Measurements from ENCODE around the gene PLPP4.

The PLPP4 gene

DNA sequence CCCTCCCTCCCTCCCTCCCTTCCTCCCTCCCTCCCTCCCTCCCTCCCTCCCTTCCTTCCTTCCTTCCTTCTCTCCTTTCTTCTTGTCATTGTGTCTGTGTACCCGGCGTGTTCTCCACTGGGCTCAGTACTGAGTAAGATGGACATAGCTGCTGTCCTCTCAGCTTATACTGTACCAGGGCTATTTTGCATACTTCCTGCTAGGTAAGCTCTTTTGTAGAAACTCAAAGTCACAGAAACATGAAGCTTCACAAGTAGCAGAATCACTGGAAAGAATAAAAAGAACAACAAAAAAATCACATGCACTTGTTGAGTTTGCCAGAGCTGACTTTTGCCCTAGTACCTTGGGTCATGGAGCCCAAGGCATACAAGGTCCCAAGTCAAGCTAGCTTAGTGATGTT lies 125.7 kb downstream of the PLPP4 start:
- DNase-seq, result no peak

DNA sequence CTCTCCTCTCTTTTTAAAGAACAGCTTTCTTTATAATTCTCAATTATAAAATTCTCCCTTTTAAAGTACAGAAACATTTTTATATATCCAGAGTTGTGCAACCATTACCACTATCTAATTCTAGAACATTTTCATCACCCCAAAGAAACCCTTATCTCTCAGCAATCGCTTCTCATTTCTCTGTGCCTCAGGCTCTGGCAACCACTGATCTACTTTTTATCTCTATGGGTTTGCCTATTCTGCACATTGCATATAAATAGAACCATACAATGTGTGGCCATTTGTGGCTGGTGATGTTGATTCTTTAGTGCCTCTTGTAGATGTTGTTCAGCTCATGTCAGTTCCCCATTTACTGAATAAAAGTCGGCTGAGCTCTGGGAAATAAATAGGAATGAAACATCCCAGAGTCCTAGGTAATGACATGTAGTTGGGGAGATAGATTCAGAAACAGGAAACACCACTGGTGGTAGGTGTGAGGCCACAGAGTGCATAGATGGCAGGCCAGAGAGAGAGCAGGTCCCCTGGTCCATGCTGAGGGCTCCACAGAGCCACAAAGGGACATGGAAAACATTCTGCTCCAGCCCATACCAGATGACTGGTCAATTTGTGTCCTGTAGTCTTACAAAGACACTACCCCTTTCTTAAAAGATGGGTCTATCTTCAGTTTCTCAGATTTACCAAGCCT lies 126.5 kb downstream of the PLPP4 start:
- DNase-seq, result no peak

DNA sequence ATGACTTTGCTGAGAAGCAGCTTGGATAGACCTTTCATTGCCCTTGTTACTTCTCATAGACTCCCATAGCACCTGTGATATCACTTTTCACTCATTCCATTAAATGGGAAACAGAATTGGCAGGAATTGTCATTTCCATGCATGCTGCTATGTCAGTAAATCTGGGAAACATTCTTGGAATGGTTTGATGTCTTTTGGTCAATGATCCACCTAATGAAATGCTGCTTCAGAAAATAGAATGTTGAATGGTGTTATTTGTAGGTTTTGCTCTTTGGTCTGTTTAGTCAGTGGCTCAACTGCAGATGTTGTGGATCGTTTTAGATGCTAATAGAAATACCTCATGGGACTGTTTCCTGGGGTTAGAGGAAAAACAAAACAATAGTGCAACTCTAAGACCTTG lies 127.8 kb downstream of the PLPP4 start:
- no peak for DNase-seq

DNA sequence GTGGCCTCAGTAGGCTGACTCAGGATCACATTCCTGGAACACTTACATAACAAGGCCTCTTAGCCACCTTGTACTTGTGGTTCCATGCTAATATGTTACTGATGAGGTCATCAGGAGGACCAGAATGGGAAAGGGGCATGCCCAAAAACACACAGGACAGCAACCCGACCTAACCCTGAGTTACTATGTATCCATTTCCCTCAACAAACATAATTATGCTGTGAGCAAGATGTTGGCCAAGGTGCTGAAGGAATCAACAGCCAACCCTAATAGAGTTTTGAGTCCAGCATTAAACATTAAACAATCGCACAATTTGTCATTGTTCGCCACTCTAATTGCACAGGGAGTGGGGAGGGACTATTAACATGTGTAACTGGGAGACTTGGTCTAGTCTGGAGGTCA lies 129.4 kb downstream of the PLPP4 start:
- no peak for DNase-seq

DNA sequence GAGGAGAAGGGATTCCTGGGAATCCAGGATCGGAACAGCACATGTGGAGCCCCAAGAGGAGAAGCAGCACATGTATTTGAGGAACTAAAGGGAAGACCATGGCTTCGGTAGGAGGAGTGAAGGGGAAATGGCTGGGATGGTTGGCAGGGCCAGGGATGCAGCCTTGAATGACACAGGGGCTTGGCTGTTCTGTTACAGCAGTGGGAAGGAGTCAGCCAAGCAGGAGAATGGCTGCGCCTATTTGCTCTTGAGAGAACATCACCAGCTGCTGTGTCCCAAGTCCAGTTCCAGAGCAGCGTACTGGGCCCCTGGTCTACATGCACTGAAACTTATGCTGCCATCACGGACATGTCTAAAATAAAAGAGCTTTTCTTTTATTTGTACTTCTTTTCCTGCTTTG lies 130.0 kb downstream of the PLPP4 start:
- DNase-seq, result no peak

DNA sequence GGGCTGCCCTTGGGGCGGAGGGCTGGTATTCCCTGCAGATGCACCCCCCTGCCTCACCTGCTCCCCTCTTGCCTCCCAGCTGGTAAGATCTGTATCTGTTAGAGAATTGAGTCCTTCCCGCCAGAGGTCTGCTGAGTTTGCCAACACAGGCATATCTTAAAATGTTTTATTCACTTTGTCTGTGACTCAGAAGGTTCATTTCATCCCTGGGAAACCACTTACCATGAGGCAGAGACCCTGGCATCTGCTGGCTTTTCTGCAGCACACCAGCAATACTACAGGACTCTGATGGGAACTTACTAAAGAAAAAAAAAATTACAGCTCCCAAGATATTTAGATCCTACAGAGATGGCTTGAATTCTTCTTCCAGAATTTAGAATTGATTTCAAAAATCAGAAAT lies 131.3 kb downstream of the PLPP4 start:
- DNase-seq, result no peak

DNA sequence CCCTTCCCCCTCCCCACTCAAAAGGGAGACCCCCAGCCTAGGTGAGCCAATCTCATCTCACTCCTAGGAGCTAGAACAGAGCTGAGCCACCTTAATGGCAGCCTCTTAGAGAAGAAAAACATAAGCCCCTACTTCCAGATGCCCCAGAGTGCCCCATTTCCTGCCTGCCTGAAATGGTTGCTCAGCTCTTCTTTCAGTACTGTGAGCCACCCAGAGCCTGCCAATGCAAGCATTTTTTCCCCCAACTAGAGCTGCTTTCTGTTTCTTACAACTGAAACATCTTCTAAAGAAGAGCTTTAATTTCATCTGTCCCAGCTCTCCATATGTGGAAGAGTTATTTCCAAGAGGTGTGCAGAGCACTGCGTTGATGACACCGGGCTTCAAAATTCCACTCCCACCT lies 136.7 kb downstream of the PLPP4 start:
- DNase-seq, result no peak

DNA sequence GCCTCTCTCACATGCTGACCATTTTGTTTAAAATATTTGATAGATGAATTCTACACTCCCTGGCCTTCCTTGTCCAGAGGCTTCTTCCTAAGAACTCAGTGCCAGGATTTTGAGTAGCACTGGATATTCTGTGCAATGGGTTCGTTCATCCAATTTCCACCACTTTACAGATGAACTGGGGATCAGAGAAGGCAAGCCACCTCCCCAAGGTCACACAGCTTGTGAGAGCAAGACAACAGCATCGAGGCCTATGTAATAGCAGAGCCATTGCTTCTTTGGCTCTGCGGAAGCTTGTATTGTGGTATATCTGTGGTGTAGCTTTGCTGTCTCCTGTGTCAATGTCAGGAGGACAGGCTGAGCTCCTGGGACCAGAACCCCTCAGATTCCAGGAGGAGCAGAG lies 140.9 kb downstream of the PLPP4 start:
- DNase-seq, result no peak

DNA sequence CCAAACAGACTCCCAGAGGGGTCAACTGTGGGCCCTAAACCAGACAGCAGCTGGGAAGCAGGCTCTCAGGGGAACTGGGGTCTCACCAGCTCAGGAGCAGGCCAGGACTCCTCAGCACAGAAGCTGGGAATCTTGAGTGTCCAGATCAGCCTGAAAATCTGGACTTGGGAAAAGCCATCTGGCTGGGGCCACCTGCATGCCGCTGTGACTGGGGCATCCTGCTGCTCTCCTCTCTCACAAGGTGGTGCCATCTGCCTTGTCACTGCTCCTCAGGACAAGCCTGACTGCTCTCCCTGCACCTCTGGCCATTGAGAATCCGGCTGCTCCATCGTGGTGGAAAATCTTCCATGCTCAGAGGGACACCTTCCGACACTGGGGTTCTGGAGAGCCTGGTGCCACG lies 141.4 kb downstream of the PLPP4 start:
- no peak for DNase-seq

DNA sequence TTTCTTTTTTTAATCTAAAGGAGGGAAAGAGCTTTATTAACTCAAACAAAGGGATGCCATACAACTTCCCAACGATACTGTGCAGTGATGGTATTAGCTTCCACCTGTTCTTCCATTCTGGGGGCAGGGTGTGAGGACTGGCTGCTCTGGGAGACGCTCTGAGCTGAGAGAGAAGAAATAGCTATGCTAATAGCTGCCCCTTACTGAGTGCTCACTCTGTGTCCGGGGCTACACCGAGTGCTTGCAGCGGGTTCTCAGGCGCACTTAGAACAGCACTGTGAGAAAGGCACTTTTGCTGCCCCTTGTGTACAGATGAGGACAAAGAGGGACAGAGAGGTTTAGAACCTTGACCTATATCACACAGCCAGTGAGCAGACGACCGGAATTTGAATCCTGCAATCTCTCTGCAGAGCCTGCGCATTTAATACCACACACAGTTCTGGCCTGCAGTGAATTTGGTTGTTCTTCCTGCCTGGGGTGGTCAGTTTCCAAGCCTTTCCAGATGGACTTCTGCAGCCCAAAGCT lies 142.2 kb downstream of the PLPP4 start:
- DNase-seq, result no peak

DNA sequence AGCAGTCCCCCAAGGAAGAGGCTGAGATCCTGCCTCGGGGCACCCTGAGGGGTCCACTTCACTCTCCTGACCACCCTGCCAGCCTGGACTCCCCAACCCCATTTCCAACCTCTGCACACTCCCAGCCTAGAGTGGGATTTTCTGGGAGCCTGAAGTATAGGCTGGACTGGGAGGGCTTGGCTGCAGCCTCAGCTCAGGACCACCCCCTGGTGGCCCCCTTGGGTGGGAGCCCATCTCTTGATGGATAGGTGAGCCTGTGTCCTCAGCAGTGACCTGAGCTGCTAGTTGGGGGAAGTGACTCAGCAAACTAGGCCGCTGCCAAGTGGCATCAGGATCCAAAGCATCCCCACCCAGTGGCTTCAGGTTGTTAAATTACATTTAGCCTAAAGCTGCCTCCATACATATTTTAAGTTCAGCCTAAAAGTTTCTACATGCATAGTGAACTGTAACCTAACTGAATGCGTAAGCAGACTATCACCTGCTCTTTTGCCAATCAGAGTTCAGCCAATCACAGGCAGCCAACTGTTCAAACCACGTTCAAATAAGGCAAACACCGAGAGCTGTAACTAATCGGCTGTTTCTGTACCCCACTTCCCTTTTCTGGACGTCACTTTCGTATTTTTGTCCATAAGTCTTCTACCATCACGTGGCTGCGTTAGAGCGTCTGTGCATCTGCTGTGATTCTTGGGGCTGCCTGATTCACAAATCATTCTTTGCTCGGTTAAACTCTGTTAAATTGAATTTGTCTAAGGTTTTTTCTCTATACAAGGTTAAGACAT lies 144.0 kb downstream of the PLPP4 start:
- no peak for DNase-seq

DNA sequence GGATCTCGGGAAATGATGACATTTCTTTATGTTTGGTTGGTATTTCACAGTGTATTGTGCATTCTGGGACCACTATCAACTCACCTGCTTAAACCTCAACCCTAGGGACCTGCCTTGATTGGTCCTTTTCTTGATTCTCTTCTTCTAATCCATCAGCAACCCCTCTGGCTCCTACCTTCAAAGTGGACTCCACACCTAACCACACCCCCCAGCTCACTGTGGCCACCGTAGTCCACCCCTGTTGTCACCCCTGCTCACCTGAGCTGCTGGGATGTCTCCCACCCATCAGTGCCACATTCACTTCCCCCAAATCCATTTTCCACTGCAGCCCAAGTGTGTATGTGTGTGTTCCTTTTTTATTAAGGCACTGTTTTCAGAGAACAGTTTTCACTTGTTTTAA lies 145.0 kb downstream of the PLPP4 start:
- DNase-seq, result no peak

DNA sequence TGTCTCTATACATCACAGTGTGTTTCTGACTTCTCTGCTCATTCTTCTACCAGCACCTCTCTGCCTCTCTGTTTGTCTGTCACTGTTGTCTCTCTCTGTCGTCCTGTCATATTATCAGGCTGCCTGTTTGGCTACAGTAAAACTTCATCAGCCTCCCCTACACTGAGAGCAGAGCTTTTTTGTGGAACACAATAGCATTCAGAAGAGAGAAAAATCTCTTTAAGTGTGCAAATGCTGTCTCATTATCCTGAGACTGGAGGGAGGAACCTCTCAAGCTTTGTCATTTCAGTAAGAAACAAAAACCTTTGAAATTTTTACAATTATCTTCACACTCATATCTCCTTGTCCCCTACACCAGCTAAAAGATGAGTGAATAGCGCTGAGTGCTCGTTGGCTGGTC lies 148.4 kb downstream of the PLPP4 start:
- DNase-seq, result no peak

DNA sequence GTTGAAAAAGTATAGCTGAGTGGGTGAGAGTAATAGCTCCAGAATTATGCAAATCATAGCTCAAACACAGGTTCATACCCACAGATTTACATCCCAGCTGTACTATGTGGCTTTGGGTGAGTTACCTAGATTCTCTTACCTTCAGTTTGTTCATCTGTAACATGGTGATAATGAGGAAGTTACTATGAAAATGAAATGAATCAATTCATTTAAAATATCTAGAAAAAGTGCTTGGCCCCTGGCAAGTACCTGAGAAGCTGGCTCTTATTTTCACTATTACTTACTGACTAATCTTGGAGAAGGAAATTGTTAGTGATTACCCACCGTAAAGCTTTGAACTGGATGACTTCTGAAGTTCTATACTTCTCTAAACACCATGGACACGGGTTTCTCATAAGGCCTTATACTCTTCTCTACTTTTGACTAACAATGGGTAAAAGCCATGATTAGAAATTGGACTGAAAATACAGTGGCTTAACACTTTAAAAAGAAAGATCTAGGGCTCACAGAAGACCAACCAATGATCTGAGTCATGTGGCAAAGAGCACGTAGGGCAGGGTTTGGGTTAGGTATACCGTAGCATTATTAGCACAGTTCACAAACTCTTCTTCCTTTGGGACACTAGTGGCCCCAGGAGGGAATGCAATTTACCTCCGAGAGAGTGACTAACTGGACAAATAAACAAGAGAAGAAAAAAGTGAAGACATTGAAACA lies 149.2 kb downstream of the PLPP4 start:
- DNase-seq, result no peak

DNA sequence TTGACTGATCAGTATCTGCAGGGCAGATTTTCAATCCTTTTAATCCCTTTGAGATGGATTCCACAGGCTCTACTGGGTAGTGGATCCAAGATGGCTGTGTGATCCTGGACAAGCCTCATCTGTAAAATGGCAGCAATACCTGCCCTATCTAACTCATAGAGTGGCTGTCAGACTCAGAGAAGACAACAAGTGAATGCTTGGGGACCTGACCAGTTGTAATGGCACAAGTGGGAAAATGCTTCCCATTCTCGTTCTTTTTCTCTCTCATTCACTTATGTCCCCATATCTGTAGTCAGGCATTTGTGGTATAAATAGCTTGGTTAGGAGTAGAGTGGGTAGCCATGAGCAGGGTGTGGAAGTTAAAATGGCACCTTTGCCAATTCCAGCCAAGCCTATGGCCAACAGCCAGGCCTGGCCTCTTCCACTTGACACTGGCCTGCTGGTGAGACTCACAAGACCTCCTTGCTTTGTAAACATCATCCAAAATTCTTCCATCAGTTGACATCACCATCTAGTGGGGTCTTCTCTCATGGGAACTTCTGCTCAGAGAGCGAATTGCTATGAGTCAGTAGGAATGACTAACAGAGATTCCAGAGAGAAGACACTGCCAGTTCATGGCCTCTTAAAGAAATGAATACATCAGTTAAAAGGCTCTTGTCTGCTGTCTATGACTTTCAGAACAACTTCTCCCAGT lies 150.1 kb downstream of the PLPP4 start:
- no peak for DNase-seq

DNA sequence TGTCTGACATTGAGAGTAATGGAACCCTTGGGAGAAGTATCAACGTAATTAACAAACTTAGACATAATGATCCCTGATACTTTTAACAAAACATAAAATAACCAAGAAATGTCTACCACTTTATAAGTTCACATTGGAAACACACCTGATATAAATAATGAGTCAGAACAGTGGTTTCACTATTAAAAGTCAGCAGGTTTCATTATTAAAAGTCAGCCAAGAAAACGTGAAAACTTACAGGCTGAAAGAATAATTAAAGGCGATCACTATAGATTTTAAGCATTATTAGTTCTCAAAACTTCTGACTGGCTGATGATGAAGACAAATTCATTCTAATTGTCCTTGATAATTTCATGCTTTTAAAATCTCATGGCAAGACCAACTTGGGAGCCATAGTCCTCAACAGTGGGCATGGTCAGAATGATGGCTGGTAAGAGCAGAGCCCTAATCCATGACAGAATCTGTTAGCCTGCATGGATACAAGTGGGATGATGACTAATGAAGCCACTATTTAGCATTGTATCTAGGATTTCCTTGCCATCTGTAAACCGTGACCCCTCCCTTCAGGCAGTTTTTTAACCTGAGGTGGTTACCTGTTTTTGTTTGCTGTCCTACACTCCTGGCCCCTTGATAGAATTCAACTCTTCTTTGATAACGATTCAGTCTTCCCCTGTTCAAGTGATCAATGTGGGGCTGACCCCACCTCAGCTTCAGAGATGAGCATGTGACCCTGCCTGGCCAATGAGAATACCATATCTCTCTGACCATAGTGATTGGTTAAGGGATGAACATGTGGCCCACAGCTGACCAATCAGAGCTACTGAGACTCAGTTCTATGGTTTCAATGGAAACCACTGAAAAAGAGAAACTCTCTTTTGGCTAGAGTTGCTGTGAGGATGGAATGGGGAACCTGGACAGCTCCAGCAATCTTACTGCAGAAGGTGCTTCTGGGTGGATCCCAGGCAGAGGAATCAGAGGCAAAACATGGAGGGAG lies 151.0 kb downstream of the PLPP4 start:
- DNase-seq, result no peak

DNA sequence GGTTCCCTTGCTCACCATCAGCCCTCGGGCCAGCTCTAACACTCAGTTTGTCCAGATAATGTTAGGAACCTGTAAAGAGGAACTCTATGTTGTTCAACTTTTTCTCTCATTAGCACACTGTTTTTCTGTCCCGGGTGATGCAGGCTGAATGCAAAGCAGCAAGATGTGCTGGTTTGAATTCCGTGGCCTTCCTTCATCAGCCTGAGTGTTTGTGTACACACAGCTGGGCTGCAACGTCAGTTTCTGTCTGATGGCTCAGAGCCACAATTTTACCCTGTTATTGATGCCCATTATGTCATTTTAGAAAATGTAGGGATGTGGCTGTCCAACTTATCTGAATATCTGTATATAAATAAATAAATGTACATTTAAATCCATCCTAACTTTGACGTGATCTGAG lies 152.0 kb downstream of the PLPP4 start:
- no peak for DNase-seq

DNA sequence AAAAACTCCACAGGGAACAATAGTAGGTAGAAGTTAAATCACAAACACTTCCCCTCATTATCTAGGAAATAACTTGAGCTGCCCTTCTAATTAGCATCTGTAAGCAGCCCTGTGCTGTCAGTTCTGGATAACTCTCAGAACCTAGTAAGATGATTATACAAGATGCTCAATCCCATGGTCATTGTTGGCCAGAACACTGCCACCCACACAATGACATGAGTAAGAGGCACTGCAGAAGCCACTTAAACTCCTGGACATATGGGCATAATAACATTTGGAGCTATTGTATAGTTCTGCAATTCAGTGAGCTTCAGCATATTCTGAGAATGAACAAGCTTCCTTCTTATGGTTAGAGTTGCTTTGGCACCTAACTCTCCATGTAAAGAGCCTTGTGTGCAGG lies 153.8 kb downstream of the PLPP4 start:
- no peak for DNase-seq

DNA sequence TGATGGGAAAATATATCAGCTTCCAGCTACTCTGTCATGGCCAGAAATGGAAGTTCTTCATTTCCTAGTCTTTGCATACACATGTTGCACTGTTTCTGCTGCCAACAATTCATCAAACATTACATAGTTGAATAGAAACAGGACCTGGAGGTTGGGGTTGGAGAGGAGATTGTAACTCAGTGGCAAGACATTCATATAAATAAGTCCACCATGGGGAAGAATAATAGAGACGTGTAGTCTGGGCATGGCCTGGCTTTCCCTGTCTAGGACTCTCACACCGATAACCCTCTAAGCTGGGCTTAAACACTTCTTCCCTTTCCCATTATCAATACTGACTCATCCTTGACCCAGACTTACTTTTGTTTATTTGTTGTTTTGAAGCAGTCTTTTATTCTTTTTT lies 155.7 kb downstream of the PLPP4 start:
- DNase-seq, result no peak

DNA sequence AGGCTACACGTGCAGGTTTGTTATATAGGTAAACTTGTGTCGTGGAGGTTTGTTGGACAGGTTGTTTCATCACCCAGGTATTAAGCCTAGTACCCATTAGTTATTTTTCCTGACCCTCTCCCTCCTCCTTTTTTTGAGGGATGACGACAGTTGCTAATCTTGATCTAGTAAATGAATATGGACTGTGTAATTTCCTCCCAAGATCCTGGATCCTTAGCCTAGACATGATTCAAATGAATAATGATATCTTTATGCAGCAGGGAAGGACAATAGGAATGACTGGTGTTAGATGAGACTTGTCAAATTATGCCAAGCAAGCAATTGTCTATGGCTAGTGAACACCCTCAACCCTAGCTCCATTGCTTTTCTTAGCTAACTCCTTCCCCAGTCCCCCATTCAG lies 156.2 kb downstream of the PLPP4 start:
- DNase-seq, result no peak

DNA sequence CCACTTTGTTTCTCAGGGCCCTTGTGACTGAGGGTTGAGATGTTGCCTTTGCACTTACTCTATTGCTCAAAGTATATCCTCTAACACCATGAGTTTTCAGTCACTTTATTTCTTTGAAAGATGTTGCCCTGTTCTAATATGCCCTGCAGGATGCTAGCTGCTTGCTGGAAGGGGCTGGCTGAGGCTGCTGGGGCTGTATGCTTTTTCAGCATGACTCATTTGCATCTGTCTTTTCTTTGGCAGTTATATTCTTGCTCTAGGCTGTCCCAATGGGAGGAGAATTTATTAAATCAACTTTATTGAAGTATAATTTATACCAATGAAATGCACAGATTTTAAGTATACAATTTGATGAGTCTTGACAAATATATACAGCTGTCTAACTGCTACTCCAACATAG lies 157.7 kb downstream of the PLPP4 start:
- no peak for DNase-seq

DNA sequence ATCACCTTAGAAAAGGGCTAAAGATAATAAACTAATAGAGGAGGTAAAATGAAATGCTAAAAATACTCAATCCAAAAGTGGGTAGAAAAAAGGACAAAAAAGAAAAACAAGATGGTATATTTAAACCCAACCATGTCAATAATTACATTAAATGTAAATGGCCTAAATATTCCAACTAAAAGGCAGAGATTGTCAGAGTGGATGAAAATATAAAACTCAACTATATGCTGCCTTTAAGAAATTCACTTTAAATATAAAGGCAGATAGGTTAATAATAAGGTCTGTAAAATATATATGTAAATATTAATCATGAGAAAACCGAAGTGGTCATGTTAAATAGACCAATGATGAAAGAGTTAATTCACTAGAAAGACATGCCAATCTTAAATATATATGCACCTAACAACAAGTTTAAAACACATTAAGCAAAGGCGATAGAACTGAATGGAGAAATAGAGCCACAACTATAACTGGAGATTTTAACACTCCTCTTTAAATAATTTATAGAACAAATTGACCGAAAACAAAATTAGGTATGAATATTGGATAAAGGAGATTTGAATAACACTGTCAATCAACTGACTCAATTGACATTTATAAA lies 159.4 kb downstream of the PLPP4 start:
- no peak for DNase-seq

Measured in activated T-cell treated with anti-CD3 and anti-CD28 coated beads, Interleukin-2, amount 50 U/mL, for 1 hour (primary cell).